Uterus (tissue), 4 donors: ENCODE results near the gene FOXO1. TPM values are rescaled to one million over a fixed set of nuclear protein-coding genes. Genes with fewer than 3 reads are reported as not detected.

Experiments
- DNase-seq, 2 donors: peaks; one replicate each; pipeline ENCODE4 v3.0.0-alpha.2; 2019 to 2020
- H3K27ac ChIP-seq, 2 donors: fragments of 200-600 bp; sonication (generic); 1 replicate in 1 of 2; 2 replicates in 1 of 2; pipeline ENCODE4 v1.5.1; 2016 to 2018
- H3K27me3 ChIP-seq, 2 donors: fragments of 200-600 bp; sonication (generic); one replicate each; pipeline ENCODE4 v1.5.1; 2018 to 2019; ENCODE audit warnings: control low read depth in 1 of 2
- H3K36me3 ChIP-seq, 2 donors: fragments of 200-600 bp; sonication (generic); one replicate each; pipeline ENCODE4 v1.5.1; 2019; ENCODE audit warnings: control low read depth in 1 of 2
- H3K4me1 ChIP-seq, 2 donors: fragments of 200-600 bp; sonication (generic); one replicate each; pipeline ENCODE4 v1.5.1; 2018 to 2019; ENCODE audit warnings: control low read depth in 1 of 2
- H3K4me3 ChIP-seq, 2 donors: fragments of 200-600 bp; sonication (generic); 1 replicate in 1 of 2; 2 replicates in 1 of 2; pipeline ENCODE4 v1.5.1; 2018 to 2019; ENCODE audit warnings: mild to moderate bottlenecking in 1 of 2
- H3K9me3 ChIP-seq, 2 donors: fragments of 200-600 bp; sonication (generic); one replicate each; pipeline ENCODE4 v1.5.1; 2019; ENCODE audit warnings: control low read depth in 1 of 2
- POLR2A ChIP-seq, 2 donors: fragments of 450-650 bp; IDR thresholded peaks; one replicate each; pipeline ENCODE4 v1.6.1; 2016; ENCODE audit warnings: antibody characterized with exemption in 2 of 2, mild to moderate bottlenecking in 1 of 2, moderate library complexity in 1 of 2
- intact Hi-C: fragments of 100-400 bp; cut with DNase I; formaldehyde crosslinking; loops from one replicate; pipeline ENCODE4 v1.15.1; 2023; ENCODE audit warnings: low total_unique reads
- total RNA-seq, 4 donors: library from RNA; depleted of rRNA in 3 of 4; stranded (reverse); fragments of >200 nt in 3 of 4; gene quantifications; one replicate each; pipeline versions ENCODE4 v1.1.0 to v1.2.4, GENCODE V29; 2014 to 2023
- TF ChIP-seq, protein P1 (sequence below), 4 experiments: fragments of 200-600 bp in 2 of 4; fragments of 450-650 bp in 2 of 4; sonication (generic) in 2 of 4; IDR thresholded peaks; one replicate each; pipeline ENCODE4 v1.5.1; 2016 to 2019; ENCODE audit warnings: antibody characterized with exemption in 4 of 4, mild to moderate bottlenecking in 2 of 4, moderate library complexity in 1 of 4
- donor health status: DM: yes; HTN: yes; CAD: no.

The FOXO1 gene
- total RNA-seq, 4 donors from 2014 or later: 46.8 to 130 (median 60.9) TPM

DNA sequence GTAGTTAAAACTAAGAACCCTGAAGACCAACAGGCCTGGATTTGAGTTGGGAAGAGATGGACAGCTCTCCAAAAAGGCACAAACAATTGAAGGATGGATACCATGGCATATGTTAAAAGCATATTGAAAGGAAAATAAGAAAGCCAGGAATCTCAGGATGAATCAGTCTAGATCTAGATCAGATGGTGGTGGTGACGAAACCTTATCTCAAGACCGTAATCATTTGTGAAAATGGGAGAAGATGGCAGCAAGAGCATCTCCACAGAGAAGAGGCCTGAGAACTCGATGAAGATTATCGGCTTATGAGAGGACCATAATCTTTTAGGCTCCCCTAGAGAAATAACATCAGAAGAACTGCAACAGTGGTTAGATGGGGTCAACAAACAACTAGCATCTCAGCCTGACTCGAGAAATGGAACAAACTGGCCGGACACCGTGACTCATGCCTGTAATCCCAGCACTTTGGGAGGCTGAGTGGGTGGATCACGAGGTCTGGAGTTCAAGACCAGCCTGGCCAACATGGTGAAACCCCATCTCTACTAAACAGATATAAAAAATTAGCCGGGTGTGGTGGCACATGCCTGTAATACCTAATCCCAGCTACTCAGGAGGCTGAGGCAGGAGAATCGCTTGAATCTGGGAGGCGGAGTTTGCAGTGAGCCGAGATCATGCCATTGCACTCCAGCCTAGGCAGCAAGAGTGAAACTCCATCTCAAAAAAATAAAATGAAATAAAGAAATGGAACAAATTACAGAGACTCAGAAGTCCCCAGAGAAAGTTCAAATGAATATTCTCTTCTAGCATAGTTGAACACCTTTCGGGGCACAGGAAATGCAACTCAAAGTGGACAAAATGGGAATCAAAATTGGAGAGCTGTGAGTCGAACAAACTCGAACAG, 47.6 kb downstream of the FOXO1 start:
- DNase-seq: no peak
- H3K4me1 ChIP-seq: peaks cover 6 to 24% of the 10 kb centered on the region in 2 donors
- intact Hi-C loops: no loop called here
- TF ChIP-seq, protein P1, sequence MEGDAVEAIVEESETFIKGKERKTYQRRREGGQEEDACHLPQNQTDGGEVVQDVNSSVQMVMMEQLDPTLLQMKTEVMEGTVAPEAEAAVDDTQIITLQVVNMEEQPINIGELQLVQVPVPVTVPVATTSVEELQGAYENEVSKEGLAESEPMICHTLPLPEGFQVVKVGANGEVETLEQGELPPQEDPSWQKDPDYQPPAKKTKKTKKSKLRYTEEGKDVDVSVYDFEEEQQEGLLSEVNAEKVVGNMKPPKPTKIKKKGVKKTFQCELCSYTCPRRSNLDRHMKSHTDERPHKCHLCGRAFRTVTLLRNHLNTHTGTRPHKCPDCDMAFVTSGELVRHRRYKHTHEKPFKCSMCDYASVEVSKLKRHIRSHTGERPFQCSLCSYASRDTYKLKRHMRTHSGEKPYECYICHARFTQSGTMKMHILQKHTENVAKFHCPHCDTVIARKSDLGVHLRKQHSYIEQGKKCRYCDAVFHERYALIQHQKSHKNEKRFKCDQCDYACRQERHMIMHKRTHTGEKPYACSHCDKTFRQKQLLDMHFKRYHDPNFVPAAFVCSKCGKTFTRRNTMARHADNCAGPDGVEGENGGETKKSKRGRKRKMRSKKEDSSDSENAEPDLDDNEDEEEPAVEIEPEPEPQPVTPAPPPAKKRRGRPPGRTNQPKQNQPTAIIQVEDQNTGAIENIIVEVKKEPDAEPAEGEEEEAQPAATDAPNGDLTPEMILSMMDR (IDR thresholded peaks at IDR 0.05): no peak
- no peak for TF ChIP-seq POLR2A (IDR thresholded peaks at IDR 0.05)
- no peaks in the 10 kb centered on the region for H3K27me3 ChIP-seq
- H3K9me3 ChIP-seq: no peaks in the 10 kb centered on the region
- peak overlapping the region; percentile 70 to 82 for H3K27ac ChIP-seq
- H3K36me3 ChIP-seq: no peaks in the 10 kb centered on the region
- H3K4me3 ChIP-seq: no peak overlapping the region

DNA sequence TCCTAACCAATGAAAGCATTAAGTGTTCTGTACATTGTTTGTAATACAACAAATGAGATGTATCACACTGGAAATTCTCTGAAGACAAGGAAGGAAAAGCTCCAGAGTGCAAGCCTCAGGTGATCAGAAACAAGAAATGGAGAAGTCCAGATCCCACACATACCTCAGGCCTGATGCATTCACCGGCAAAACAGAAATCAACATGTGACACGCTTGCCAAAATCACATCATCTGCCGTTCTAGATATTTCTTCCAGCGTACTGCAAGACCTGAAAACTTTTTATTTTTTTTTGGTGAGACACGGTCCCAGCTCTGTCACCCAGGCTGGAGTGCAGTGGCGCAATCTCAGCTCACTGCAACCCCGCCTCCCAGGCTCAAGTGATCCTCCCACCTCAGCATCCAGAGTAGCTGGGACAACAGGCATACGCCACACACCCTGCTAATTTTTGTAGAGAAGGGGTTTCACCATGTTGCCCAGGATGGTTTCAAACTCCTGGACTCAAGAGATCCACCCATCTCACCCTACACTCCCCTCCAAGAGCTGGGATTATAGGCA, 48.6 kb downstream of the FOXO1 start:
- H3K27me3 ChIP-seq: no peaks in the 10 kb centered on the region
- no peak overlapping the region for H3K4me3 ChIP-seq
- no peaks in the 10 kb centered on the region for H3K9me3 ChIP-seq
- DNase-seq: peak in 1 of 2 donors; percentile 49
- intact Hi-C loops: no loop called here
- peak overlapping the region; percentile 70 to 82 for H3K27ac ChIP-seq
- H3K36me3 ChIP-seq: no peaks in the 10 kb centered on the region
- TF ChIP-seq, protein P1 (IDR thresholded peaks at IDR 0.05): no peak
- no peak for TF ChIP-seq POLR2A (IDR thresholded peaks at IDR 0.05)
- peaks cover 6 to 28% of the 10 kb centered on the region in 2 donors for H3K4me1 ChIP-seq

DNA sequence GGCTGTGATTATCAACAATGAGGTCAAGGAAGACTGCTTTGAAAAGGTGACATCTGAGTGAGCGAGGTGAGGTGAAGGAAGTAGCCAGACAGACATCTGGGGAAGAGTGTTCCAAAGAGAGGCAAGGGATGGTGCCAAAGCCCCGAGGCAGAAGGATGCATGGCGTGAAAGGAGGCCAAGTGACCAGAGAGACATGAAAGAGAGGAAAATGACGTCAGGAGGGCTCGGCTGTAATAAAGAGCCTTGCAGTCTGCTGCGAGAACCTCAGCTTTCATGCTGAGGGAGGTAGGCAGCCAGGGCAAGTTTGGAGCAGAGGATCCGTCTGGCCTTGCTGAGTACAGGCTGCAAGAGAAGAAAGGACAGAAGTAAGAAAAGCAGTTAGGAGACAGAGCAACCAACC, 50.8 kb downstream of the FOXO1 start:
- no peak for DNase-seq
- no peaks in the 10 kb centered on the region for H3K9me3 ChIP-seq
- TF ChIP-seq, protein P1 (IDR thresholded peaks at IDR 0.05): no peak
- no peak for TF ChIP-seq POLR2A (IDR thresholded peaks at IDR 0.05)
- H3K36me3 ChIP-seq: no peaks in the 10 kb centered on the region
- H3K27ac ChIP-seq: peak overlapping the region; percentile 70 to 82
- H3K4me1 ChIP-seq: peaks cover 6 to 31% of the 10 kb centered on the region in 2 donors
- H3K27me3 ChIP-seq: no peaks in the 10 kb centered on the region
- H3K4me3 ChIP-seq: no peak overlapping the region
- intact Hi-C loops: no loop called here

DNA sequence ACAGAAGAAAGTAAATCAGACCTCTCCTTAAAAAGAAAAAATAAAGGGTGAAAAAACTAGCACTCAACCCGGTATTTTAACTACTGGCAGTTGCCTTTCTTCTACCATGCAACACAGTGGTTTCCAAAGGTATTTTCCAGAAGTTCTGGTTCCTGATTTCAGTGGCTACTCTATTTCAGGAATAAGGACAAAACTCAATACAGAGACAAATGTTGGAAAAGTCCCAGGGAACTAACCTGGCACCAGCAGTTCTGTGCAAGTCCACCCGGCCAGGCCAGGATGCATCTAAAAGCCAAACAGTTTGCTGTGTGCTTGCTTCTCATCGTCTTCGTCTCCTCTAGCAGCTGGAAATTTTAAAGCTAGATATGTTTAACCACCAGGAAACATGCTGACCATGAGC, 52.5 kb downstream of the FOXO1 start:
- TF ChIP-seq, protein P1 (IDR thresholded peaks at IDR 0.05): no peak
- no peak for TF ChIP-seq POLR2A (IDR thresholded peaks at IDR 0.05)
- Histone ChIP-seq H3K4me3 (no peak overlapping the region), H3K27me3 (no peaks in the 10 kb centered on the region), H3K4me1 (peaks cover 6 to 24% of the 10 kb centered on the region in 2 donors), H3K36me3 (no peaks in the 10 kb centered on the region), H3K9me3 (no peaks in the 10 kb centered on the region), H3K27ac (peak overlapping the region; percentile 70 to 82)
- no peak for DNase-seq
- intact Hi-C loops: no loop called here
